Measurements from ENCODE around the gene SHOC1. TPM values are rescaled to one million over a fixed set of nuclear protein-coding genes. Genes with fewer than 3 reads are reported as not detected.
A peak's percentile ranks its signal among the peaks of the same experiment; 100 is the strongest.

SHOC1 gene
- total RNA-seq, 1 donor from 2014 or later = not detected

GRCh38 chr9:111839387-111839786 lies 44.6 kb upstream of the SHOC1 start:
- peak; percentile 67 for DNase-seq
- Histone ChIP-seq H3K4me3 (no peak overlapping the region), H3K36me3 (no peaks in the 10 kb centered on the region), H3K9me3 (no peaks in the 10 kb centered on the region), H3K27me3 (no peaks in the 10 kb centered on the region), H3K4me1 (peaks cover 13% of the 10 kb centered on the region), H3K27ac (no peak overlapping the region)
- intact Hi-C loops (cut with DNase I) = no loop called here
- peak; percentile 83 for ATAC-seq
- no peak for TF ChIP-seq CTCF (IDR thresholded peaks at IDR 0.05)

GRCh38 chr9:111838439-111838838 lies 43.7 kb upstream of the SHOC1 start:
- no peak overlapping the region for H3K4me3 ChIP-seq
- no peak for DNase-seq
- H3K27me3 ChIP-seq = no peaks in the 10 kb centered on the region
- no peaks in the 10 kb centered on the region for H3K9me3 ChIP-seq
- H3K36me3 ChIP-seq = no peaks in the 10 kb centered on the region
- H3K27ac ChIP-seq = no peak overlapping the region
- intact Hi-C loops (cut with DNase I) = no loop called here
- no peak for ATAC-seq
- no peak for TF ChIP-seq CTCF (IDR thresholded peaks at IDR 0.05)
- H3K4me1 ChIP-seq = peaks cover 13% of the 10 kb centered on the region

GRCh38 chr9:111836311-111836710 lies 41.6 kb upstream of the SHOC1 start:
- Histone ChIP-seq H3K27me3 (no peaks in the 10 kb centered on the region), H3K9me3 (no peaks in the 10 kb centered on the region), H3K27ac (no peak overlapping the region), H3K36me3 (no peaks in the 10 kb centered on the region), H3K4me3 (no peak overlapping the region), H3K4me1 (peaks cover 13% of the 10 kb centered on the region)
- no peak for ATAC-seq
- no peak for DNase-seq
- intact Hi-C loops (cut with DNase I) = no loop called here
- TF ChIP-seq CTCF (IDR thresholded peaks at IDR 0.05) = no peak

- Histone ChIP-seq H3K9me3 (no peaks in the 10 kb centered on the region), H3K4me1 (no peaks in the 10 kb centered on the region), H3K27me3 (no peaks in the 10 kb centered on the region), H3K36me3 (no peaks in the 10 kb centered on the region), H3K4me3 (no peak overlapping the region), H3K27ac (no peak overlapping the region)
- TF ChIP-seq CTCF (IDR thresholded peaks at IDR 0.05) = no peak
- no peak for DNase-seq
- ATAC-seq = no peak
- intact Hi-C loops (cut with DNase I) = no loop called here
These were observed 39.2 kb upstream of the SHOC1 start for GRCh38 chr9:111833941-111834340.

GRCh38 chr9:111832449-111832848 lies 37.7 kb upstream of the SHOC1 start:
- H3K36me3 ChIP-seq = no peaks in the 10 kb centered on the region

More at GRCh38 chr9:111832449-111832848, 37.7 kb upstream of the SHOC1 start:
- no peak overlapping the region for H3K27ac ChIP-seq
- no peak for TF ChIP-seq CTCF (IDR thresholded peaks at IDR 0.05)
- no peaks in the 10 kb centered on the region for H3K9me3 ChIP-seq
- H3K4me3 ChIP-seq = no peak overlapping the region
- ATAC-seq (no peak), DNase-seq (no peak)
- H3K4me1 ChIP-seq = no peaks in the 10 kb centered on the region
- intact Hi-C loops (cut with DNase I) = no loop called here
- H3K27me3 ChIP-seq = no peaks in the 10 kb centered on the region

All from upper lobe of right lung (tissue), 1 donor.